Lower leg skin (tissue), 3 donors: ENCODE results near the gene PTPA.

Source experiments
- POLR2A ChIP-seq, 2 donors: fragments of 450-650 bp; IDR thresholded peaks; one replicate each; pipeline ENCODE4 v1.6.1; 2016 to 2017; ENCODE audit warnings: antibody characterized with exemption in 2 of 2, mild to moderate bottlenecking in 1 of 2, moderate library complexity in 1 of 2
- TF ChIP-seq, protein P1 (sequence below), 3 donors: fragments of 450-650 bp; IDR thresholded peaks; one replicate each; pipeline ENCODE4 v1.5.1; 2016; ENCODE audit warnings: antibody characterized with exemption in 3 of 3, mild to moderate bottlenecking in 3 of 3, moderate library complexity in 2 of 3

DNA sequence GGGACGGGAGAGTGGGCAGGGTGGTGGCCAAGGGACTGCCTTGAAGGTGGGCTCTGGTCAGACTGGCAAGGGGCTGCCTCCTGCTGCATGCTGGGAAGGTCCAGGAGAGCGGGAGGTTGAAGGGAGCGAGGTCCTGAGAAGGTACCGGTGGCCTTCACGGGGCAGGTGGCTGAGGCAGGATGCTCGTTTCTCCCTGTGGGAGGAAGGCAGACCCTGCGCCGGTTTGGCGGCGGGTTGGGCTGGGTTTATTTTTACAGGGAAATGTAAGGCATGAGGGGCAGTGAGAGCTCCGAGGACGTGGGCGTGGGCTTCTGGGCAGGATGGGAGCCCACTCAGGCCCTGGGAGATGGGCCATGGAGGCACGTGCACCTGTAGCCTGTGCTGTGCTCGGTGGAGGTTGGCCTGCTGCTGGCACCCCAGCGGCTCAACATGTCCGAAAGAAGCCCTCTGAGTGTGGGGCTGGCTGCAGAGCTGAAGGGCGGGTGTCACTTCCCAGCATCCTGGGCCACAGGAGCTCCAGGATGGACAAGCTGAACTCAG lies 39.5 kb downstream of the PTPA start:
- TF ChIP-seq, protein P1, sequence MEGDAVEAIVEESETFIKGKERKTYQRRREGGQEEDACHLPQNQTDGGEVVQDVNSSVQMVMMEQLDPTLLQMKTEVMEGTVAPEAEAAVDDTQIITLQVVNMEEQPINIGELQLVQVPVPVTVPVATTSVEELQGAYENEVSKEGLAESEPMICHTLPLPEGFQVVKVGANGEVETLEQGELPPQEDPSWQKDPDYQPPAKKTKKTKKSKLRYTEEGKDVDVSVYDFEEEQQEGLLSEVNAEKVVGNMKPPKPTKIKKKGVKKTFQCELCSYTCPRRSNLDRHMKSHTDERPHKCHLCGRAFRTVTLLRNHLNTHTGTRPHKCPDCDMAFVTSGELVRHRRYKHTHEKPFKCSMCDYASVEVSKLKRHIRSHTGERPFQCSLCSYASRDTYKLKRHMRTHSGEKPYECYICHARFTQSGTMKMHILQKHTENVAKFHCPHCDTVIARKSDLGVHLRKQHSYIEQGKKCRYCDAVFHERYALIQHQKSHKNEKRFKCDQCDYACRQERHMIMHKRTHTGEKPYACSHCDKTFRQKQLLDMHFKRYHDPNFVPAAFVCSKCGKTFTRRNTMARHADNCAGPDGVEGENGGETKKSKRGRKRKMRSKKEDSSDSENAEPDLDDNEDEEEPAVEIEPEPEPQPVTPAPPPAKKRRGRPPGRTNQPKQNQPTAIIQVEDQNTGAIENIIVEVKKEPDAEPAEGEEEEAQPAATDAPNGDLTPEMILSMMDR (IDR thresholded peaks at IDR 0.05): no peak
- TF ChIP-seq POLR2A (IDR thresholded peaks at IDR 0.05): no peak
